ENCODE measurements around the gene SLC25A39. TPM values are rescaled to one million over a fixed set of nuclear protein-coding genes. Genes with fewer than 3 reads are reported as not detected.

Gene SLC25A39
- total and polyA plus RNA-seq, 12 donors = 100.0 to 262 (median 157) TPM

DNA sequence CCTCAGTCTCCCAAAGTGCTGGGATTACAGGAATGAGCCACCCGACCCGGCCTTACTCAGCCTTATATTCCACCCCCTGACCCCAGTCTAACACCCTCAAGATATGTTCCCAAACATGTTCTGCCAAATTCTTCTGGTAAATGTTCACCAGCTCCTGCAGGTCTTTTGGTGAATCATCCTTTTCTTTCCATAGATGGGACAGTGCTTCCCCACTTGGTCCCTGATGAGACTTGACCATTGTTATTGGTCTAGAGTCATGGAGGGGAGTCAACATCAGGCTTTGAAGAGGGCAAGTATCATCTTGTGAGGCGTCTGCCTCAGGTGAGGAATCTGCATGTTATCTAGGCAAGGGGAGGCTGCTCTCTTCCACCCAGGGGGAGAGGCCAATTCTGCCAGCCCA is 26.6 kb downstream of the SLC25A39 start:
- H3K9me3 ChIP-seq (replicated peaks in 1 of 3) = no peaks in the 10 kb centered on the region
- TF ChIP-seq POLR2A (IDR thresholded peaks at IDR 0.05) (no peak), CTCF (IDR thresholded peaks at IDR 0.05) (no peak)
- no peak for DNase-seq
- H3K4me1 ChIP-seq (replicated peaks in 1 of 2) = no peaks in the 10 kb centered on the region
- no peak overlapping the region for H3K4me3 ChIP-seq
- H3K27me3 ChIP-seq = no peaks in the 10 kb centered on the region
- WGBS, 4 donors = 74 to 86% (median 79%) methylated on average over 3 of the region's 3 CpGs
- H3K36me3 ChIP-seq (replicated peaks in 1 of 2) = no peaks in the 10 kb centered on the region
- no peak overlapping the region for H3K27ac ChIP-seq
- intact Hi-C loops (cut with DNase I) = no loop called here

GRCh38 chr17:44293509-44294226 is 31.0 kb downstream of the SLC25A39 start:
- H3K27me3 ChIP-seq = no peaks in the 10 kb centered on the region
- H3K4me1 ChIP-seq (replicated peaks in 1 of 2) = peaks cover 0 to 2% of the 10 kb centered on the region in 2 donors
- no peak overlapping the region for H3K4me3 ChIP-seq
- H3K27ac ChIP-seq = no peak overlapping the region
- H3K36me3 ChIP-seq (replicated peaks in 1 of 2) = no peaks in the 10 kb centered on the region
- DNase-seq = no peak
- 83 to 93% (median 92%) methylated on average over 9 of the region's 9 CpGs for WGBS, 4 donors
- TF ChIP-seq CTCF (IDR thresholded peaks at IDR 0.05) = no peak
- H3K9me3 ChIP-seq (replicated peaks in 1 of 3) = no peaks in the 10 kb centered on the region
- intact Hi-C loops (cut with DNase I) = no loop called here

DNA sequence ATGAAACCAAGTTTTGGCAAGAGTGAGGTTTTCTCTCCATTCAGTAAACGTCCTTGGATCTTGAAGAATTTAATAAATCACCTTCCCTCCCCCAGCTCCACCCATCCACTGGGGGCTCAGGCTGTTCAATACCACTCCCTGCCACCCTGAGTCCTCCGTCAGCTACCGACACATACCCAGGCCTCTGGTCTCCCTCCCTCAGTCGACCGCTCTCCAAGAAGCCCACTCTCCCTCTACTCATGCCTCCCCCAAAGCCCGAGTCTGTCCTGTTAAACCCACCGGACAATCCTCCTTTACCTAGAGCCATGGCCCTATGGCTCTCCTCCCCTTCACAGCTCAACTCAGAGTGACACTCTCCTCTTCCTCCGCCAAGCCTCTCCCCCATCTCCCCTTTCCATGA is 37.0 kb downstream of the SLC25A39 start:
- H3K27ac ChIP-seq = no peak overlapping the region
- no peaks in the 10 kb centered on the region for H3K9me3 ChIP-seq (replicated peaks in 1 of 3)
- no peak for DNase-seq
- peaks cover 0 to 6% of the 10 kb centered on the region in 2 donors for H3K4me1 ChIP-seq (replicated peaks in 1 of 2)
- H3K27me3 ChIP-seq = no peaks in the 10 kb centered on the region
- no peak overlapping the region for H3K4me3 ChIP-seq
- 75 to 79% (median 76%) methylated on average over 8 of the region's 8 CpGs for WGBS, 4 donors
- TF ChIP-seq CTCF (IDR thresholded peaks at IDR 0.05) (no peak), POLR2A (IDR thresholded peaks at IDR 0.05) (no peak)
- intact Hi-C loops (cut with DNase I) = no loop called here
- H3K36me3 ChIP-seq (replicated peaks in 1 of 2) = no peaks in the 10 kb centered on the region

DNA sequence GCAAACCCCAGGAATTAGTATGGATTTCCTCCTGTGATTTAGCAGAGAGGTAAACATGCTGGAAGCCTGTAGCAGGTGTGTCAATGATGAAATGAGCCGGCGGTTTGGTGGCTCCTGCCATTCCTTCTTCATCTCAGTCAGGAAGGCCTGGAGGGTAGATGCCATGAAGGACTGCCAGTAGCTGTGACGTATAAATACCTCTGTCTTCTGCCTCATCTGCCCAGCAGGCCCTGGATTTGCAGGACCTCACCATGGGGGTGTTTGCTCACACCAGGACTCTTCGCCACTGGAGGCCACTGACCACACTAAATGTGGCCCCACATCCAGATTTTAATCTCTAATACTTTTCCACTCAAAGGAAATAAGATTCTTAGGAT is 40.6 kb downstream of the SLC25A39 start:
- WGBS, 4 donors = 95 to 100% (median 98%) methylated on average over 2 to 4 of the region's 4 CpGs

More for the DNA sequence above, 40.6 kb downstream of the SLC25A39 start:
- no peak for TF ChIP-seq POLR2A (IDR thresholded peaks at IDR 0.05)
- no peak for TF ChIP-seq CTCF (IDR thresholded peaks at IDR 0.05)
- Histone ChIP-seq H3K9me3 (replicated peaks in 1 of 3) (no peaks in the 10 kb centered on the region), H3K27ac (no peak overlapping the region), H3K27me3 (no peaks in the 10 kb centered on the region), H3K4me3 (no peak overlapping the region), H3K4me1 (replicated peaks in 1 of 2) (peaks cover 18 to 25% of the 10 kb centered on the region in 2 donors), H3K36me3 (replicated peaks in 1 of 2) (no peaks in the 10 kb centered on the region)
- intact Hi-C loops (cut with DNase I) = no loop called here
- no peak for DNase-seq

All from adrenal gland (tissue), 12 donors.